CD4-positive, alpha-beta T cell treated with Interleukin-21 for 1 hour (primary cell): ENCODE results near the gene TJP3.

Experiments
- DNase-seq: peaks from one replicate; pipeline ENCODE4 v3.0.0-alpha.2; 2020

The TJP3 gene

GRCh38 chr19:3716147-3716668 lies 8.0 kb downstream of the TJP3 start:
- DNase-seq, result no peak

GRCh38 chr19:3719868-3720267 lies 11.7 kb downstream of the TJP3 start:
- no peak for DNase-seq

DNA sequence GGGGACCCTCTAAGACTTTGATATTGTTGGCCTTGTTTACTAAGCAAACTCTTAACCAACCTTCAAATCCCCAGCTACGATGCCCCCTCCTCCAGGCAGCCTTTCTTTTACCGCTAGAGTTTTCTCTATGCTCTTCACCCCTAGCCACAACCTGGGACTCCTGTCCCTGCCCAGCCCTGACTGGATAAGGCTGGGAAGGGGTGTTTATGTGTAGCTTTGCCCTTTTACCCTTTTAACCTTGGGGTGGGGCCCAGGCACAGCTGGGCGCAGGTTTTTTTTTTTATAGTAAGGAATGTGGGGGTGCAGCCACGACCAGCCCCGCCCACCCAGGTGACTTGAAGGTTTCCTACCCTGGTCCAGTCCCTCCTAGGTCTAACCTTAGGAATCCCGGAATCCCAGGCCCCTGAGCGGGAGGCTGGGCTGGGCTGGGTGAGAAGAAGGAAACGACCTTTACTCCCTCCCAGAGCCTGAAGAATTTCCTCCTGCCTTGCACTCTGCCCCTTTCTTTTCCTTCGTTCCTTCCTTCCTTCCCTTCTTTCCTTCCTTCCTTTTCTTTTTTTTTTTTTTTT lies 12.2 kb downstream of the TJP3 start:
- DNase-seq, result no peak

DNA sequence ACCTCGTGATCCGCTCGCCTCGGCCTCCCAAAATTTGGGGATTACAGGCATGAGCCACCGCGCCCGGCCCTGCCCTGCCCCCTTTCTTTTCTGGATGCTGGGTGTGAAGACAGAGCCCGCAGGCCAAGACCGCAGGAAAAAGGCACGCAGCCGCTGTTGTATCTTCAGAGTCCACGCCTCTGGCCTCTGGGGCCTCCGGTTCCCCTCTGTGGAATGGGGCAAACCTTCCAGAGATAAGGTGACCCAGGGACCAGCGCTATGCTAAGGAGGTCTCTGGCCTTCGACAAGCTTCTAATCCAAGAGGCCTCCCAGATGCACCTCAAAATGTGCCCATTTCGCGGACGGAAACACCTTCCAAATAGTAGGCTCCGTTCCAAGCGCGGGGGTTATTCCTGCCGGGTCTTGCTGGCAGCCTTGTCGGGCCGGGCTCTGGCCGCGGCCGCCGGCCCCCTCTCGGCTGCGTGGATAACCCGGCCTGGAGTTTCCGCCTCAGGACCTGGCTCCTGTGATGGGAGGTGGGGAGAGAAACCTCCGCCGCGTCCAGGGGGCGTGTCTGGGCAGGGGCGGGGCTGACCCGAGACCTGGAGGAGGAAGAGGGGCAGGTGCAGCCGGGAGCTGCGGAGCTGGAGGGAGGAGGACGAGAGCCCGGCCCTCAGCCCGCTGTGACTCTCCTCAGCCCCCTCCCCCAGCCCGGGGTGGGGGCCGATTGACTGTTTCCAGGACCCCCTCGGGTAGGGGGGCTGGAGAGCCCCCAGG lies 13.1 kb downstream of the TJP3 start:
- DNase-seq, result peak; percentile 93

- DNase-seq, result no peak
Measured at GRCh38 chr19:3721887-3722442, 13.8 kb downstream of the TJP3 start.

DNA sequence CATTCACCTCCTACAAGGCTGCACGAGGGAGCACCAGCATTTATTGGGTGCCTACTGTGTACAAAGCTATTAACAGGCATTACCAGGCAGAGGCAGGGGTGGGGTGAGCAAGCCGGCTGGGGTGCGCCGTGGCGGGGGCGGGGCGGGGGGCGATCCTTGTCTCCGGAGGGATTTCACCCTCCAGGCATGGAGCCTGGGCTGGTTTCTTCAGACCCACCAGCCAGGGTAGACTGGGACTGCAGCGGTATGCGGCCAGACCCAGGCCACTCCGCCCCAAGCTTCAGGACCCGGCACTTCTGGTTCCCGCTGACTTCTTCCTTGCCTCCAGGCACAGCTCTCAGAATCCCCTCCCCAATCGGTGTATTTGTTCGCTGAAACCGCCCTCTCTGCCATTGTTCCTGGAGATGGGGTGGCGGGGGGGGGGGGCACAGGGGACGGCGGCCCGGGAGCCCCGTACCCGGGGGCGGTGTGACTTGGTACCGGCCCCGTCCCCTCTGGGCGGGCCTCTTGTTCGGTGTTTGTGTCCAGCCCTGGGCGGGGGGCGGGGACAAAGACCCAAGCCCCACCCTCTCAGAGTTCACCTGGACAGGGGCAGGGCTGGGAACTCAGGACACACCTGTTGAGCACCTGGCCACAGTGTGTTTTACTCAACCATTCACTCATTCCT lies 14.4 kb downstream of the TJP3 start:
- DNase-seq, result no peak

- no peak for DNase-seq
Measured at GRCh38 chr19:3723110-3723488, 14.9 kb downstream of the TJP3 start.

DNA sequence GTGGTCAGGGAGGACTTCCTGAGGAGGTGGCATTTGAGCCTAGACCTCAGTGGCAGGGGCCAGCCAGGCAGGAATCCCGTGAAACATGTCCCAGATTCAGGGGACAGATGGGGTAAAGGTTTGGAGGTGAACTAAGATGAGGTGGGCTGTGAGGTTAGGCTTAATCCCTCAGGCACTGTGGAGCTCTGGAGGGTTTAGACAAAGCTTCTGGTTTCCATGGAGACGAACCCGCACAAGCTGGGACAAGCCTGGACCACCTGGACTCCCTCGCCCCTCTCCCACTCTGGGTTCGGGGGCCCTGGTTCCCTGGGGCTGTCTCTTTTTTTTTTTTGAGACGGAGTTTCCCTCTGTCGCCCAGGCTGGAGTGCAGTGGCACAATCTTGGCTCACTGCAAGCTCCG lies 15.7 kb downstream of the TJP3 start:
- no peak for DNase-seq

DNA sequence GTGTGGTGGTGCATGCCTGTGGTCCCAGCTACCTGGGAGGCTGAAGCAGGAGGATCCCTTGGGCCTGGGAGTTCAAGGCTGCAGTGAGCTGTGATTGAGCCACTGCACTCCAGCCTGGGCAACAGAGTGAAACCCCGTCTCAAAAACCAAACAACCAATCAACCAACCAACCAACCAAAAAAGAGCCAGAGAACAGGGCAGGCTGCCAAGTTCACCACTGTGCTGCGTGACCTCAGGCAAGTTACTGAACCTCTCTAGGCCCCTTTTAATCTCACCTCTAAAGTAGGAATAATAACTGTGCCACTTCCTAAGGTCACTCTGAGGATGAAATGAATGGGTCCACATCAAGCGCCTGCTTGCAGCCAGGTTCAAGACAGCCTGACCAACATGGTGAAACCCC lies 16.9 kb downstream of the TJP3 start:
- DNase-seq, result no peak

- DNase-seq, result no peak
Measured at GRCh38 chr19:3725640-3726310, 17.6 kb downstream of the TJP3 start.

GRCh38 chr19:3730457-3730958 lies 22.3 kb downstream of the TJP3 start:
- DNase-seq, result no peak

- DNase-seq, result no peak
Measured at GRCh38 chr19:3732108-3732507, 23.9 kb downstream of the TJP3 start.

GRCh38 chr19:3733549-3734309 lies 25.5 kb downstream of the TJP3 start:
- DNase-seq, result no peak

GRCh38 chr19:3734310-3734600 lies 26.1 kb downstream of the TJP3 start:
- no peak for DNase-seq

DNA sequence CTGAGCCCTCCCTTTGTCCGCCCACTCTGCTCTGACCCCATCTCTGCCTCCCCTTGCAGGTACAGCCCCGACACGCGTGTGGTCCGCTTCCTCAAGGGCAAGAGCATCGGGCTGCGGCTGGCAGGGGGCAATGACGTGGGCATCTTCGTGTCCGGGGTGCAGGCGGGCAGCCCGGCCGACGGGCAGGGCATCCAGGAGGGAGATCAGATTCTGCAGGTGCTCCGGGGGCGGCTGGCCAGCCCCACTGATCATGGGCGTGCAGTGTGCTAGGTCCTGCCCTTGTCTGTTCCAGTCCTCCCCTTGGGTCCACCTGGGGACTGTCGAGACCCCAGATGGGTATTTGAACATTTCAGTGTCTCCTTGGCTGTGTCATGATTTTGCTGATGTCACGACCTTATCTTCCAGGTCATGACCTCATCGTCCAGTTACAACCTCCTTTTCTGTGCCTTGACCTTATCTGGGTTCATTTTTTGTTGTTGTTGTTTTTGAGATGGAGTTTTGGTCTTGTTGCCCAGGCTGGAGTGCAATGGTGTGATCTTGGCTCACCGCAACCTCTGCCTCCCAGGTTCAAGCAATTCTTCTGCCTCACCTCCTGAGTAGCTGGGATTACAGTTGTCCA lies 28.0 kb downstream of the TJP3 start:
- DNase-seq, result no peak

DNA sequence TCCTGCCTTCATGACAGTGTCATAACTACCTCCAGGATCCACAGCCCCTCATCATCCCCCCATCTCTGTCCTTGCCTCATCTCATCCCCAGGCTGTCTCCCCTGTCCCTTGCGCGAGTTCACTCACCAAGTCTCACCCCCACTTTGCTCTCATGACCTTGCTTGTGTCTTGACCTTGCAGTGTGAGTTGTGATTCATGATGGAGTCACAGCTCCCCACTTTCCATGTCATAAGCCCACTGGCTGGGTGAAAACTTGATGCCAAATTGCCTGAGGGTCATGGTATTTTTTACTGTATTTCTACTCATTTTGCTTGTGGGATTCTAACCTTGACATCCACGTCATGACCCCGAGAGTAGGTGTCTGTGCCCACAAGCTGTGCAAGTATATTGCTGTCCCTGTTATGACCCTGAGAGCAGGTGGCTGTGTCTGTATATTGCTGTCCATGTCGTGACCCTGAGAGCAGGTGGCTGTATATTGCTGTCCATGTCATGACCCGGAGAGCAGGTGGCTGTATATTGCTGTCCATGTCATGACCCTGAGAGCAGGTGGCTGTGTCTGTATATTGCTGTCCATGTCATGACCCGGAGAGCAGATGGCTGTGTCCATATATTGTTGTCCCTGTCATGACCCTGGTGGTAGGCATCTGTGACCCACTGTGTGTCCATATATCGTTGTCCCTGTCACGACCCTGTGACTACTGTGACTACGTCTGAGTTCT lies 29.5 kb downstream of the TJP3 start:
- DNase-seq, result no peak

DNA sequence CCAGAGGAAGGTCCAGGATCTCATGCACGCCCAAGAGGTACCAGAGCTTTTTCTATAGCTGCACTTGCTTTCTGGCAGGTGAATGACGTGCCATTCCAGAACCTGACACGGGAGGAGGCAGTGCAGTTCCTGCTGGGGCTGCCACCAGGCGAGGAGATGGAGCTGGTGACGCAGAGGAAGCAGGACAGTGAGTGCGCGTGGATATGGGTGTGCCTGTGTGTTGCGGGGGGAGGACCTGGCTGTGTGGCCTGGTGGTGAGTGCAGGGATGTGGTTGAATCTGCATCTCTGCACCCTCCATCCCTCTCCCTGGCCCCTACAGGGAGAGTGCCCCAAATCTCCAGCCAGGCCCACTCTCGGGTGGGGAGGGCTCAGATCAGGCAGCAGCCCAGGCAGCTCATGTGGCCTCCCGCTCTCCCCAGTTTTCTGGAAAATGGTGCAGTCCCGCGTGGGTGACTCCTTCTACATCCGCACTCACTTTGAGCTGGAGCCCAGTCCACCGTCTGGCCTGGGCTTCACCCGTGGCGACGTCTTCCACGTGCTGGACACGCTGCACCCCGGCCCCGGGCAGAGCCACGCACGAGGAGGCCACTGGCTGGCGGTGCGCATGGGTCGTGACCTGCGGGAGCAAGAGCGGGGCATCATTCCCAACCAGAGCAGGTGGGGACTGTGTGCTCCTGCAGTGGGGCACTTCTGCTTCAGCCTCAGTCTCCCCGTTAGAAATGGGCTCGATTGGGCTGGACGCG lies 30.5 kb downstream of the TJP3 start:
- no peak for DNase-seq

DNA sequence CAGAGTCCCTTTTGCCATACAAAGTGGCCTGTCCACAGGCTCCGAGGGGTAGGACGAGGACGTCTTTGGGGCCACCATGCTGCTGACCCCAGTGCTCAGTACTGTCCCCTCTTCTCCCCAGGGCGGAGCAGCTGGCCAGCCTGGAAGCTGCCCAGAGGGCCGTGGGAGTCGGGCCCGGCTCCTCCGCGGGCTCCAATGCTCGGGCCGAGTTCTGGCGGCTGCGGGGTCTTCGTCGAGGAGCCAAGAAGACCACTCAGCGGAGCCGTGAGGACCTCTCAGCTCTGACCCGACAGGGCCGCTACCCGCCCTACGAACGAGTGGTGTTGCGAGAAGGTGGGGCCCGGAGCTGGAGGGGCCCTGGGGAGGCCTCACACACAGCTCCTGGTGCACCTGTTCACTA lies 32.2 kb downstream of the TJP3 start:
- no peak for DNase-seq

DNA sequence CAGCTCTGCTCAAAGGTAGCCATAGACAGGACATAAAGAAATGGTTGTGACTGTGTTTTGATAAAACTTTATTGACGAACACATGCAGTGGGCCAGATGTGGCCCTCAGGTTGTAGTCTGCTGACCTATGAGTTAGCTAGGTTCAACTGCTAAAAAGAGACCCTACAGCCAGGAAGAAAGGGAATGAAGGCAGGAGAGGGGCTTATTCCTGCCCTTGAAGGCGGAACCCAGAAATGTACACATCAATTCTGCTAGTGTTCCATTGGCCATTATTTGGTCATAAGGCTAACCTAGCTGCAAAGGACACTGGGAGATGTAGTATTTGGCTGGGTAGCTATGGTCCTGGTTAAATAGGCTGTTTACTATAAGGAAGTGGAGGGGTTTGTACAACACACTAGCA lies 35.3 kb downstream of the TJP3 start:
- no peak for DNase-seq

DNA sequence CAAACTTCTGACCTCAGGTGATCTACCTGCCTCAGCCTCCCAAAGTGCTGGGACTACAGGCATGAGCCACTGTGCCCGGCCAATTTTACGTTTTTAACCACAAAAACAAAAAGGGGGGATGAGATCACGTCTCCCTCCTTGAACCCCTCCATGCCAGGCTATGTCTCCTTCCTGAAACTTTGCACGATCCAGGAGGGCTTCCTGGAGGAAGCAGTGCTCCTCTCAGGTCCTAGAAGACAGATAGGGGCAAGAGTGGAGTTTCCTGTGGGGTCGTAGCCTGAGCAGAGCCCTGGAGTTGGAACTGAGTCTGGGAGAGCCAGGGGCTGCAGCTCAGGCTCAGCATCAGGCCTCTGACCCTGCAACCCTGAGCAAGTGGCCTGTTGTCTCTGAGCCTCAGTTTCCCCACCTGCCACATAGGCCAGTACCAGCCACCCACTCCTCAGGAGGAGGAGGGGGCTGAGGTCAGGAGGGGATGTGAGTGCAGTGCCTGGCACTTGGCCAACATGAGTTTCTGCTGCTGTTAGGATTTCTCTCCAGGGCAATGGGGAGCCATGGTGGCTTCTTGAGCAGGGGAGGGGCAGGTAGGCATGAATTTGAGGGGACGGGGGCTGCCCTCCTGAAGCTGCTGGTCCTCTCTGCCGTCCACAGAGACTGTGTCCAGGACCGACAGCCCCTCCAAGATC lies 37.3 kb downstream of the TJP3 start:
- DNase-seq, result no peak
